Osteoblast (primary cell): ENCODE measurements around the gene DLG5. TPM values are rescaled to one million over a fixed set of nuclear protein-coding genes. Genes with fewer than 3 reads are reported as not detected.
A peak's percentile ranks its signal among the peaks of the same experiment; 100 is the strongest.

Source experiments
- DNase-seq: peaks from one replicate; pipeline ENCODE4 v3.0.0; 2011; ENCODE audit warnings: low spot score, mixed read lengths; ENCODE audit not compliant: insufficient read length; ENCODE audit errors: missing footprints
- H2AFZ ChIP-seq: 2 replicates; pipeline ENCODE4 v1.6.0; 2011; ENCODE audit warnings: mild to moderate bottlenecking, low read length
- H3K27ac ChIP-seq: 2 replicates; pipeline ENCODE4 v1.5.1; 2011; ENCODE audit warnings: mild to moderate bottlenecking, low read depth, low read length, moderate library complexity
- H3K27me3 ChIP-seq: 2 replicates; pipeline ENCODE4 v1.6.0; 2012; ENCODE audit warnings: mild to moderate bottlenecking, control low read depth, inconsistent platforms, low read length, moderate library complexity; ENCODE audit not compliant: insufficient read depth
- H3K36me3 ChIP-seq: 2 replicates; pipeline ENCODE4 v1.5.1; 2011; ENCODE audit warnings: mild to moderate bottlenecking, low read length, control low read depth, moderate library complexity; ENCODE audit not compliant: insufficient read depth
- H3K4me1 ChIP-seq: 2 replicates; pipeline ENCODE4 v1.5.1; 2011; ENCODE audit warnings: mild to moderate bottlenecking, low read length, control low read depth, moderate library complexity; ENCODE audit not compliant: insufficient read depth
- H3K4me2 ChIP-seq: 2 replicates; pipeline ENCODE4 v1.6.0; 2011; ENCODE audit warnings: mild to moderate bottlenecking, low read length; ENCODE audit not compliant: insufficient read depth
- H3K4me3 ChIP-seq: fragments of 200-600 bp; sonication (generic); 3 replicates; pipeline ENCODE4 v1.5.1; 2012; ENCODE audit warnings: mild to moderate bottlenecking, low read length, inconsistent platforms; ENCODE audit not compliant: insufficient read depth
- H3K79me2 ChIP-seq: 2 replicates; pipeline ENCODE4 v1.6.0; 2012; ENCODE audit warnings: mild to moderate bottlenecking, low read length, control low read depth, inconsistent platforms; ENCODE audit not compliant: insufficient read depth
- H3K9me3 ChIP-seq: 2 replicates; pipeline ENCODE4 v1.5.1; 2011; ENCODE audit warnings: low read depth, low read length, control low read depth
- H4K20me1 ChIP-seq: 2 replicates; pipeline ENCODE4 v1.6.0; 2012; ENCODE audit warnings: mild to moderate bottlenecking, low read length, control low read depth; ENCODE audit not compliant: insufficient read depth
- CTCF ChIP-seq: IDR thresholded peaks from 2 replicates; pipeline ENCODE4 v1.5.1; 2011; ENCODE audit warnings: mild to moderate bottlenecking, low read depth, low read length, moderate library complexity; ENCODE audit errors: extremely low read depth
- total RNA-seq: library from RNA; depleted of rRNA; stranded (reverse); fragments of >200 nt; gene quantifications from 2 replicates; pipeline ENCODE4 v1.2.3, GENCODE V29; 2012

The DLG5 gene
- total RNA-seq, 1 donor = 51.4 TPM

- Histone ChIP-seq H3K27ac (no peak overlapping the region), H3K9me3 (no peaks in the 10 kb centered on the region), H3K4me2 (no peak overlapping the region), H3K36me3 (peaks cover 34% of the 10 kb centered on the region), H3K79me2 (no peaks in the 10 kb centered on the region), H4K20me1 (peaks cover 24% of the 10 kb centered on the region), H3K4me3 (no peak overlapping the region), H3K4me1 (peaks cover 3% of the 10 kb centered on the region), H2AFZ (no peak overlapping the region), H3K27me3 (no peaks in the 10 kb centered on the region)
- peak; percentile 91 for DNase-seq
- peak; percentile 29 for TF ChIP-seq CTCF
Measured at GRCh38 chr10:77837248-77837924, 89.2 kb downstream of the DLG5 start.

- Histone ChIP-seq H4K20me1 (peaks cover 24% of the 10 kb centered on the region), H3K4me2 (no peak overlapping the region), H2AFZ (no peak overlapping the region), H3K9me3 (no peaks in the 10 kb centered on the region), H3K4me1 (peaks cover 3% of the 10 kb centered on the region), H3K79me2 (no peaks in the 10 kb centered on the region), H3K27me3 (no peaks in the 10 kb centered on the region), H3K27ac (no peak overlapping the region), H3K4me3 (no peak overlapping the region), H3K36me3 (peaks cover 39% of the 10 kb centered on the region)
- peak; percentile 27 for DNase-seq
- TF ChIP-seq CTCF = no peak
Measured at GRCh38 chr10:77836299-77836820, 90.2 kb downstream of the DLG5 start.

- Histone ChIP-seq H3K79me2 (no peaks in the 10 kb centered on the region), H3K36me3 (peaks cover 35% of the 10 kb centered on the region), H4K20me1 (peaks cover 24% of the 10 kb centered on the region), H3K4me3 (no peak overlapping the region), H3K27me3 (no peaks in the 10 kb centered on the region), H3K27ac (no peak overlapping the region), H3K9me3 (no peaks in the 10 kb centered on the region), H3K4me1 (peaks cover 3% of the 10 kb centered on the region), H3K4me2 (no peak overlapping the region), H2AFZ (no peak overlapping the region)
- peak; percentile 8 for DNase-seq
- no peak for TF ChIP-seq CTCF
Measured at GRCh38 chr10:77835669-77836086, 90.9 kb downstream of the DLG5 start.

GRCh38 chr10:77834943-77835668 is 91.4 kb downstream of the DLG5 start:
- TF ChIP-seq CTCF = no peak
- Histone ChIP-seq H3K9me3 (no peaks in the 10 kb centered on the region), H3K4me3 (no peak overlapping the region), H3K4me1 (peaks cover 3% of the 10 kb centered on the region), H3K36me3 (peaks cover 34% of the 10 kb centered on the region), H2AFZ (no peak overlapping the region), H3K27me3 (no peaks in the 10 kb centered on the region), H4K20me1 (peaks cover 24% of the 10 kb centered on the region), H3K79me2 (no peaks in the 10 kb centered on the region), H3K27ac (no peak overlapping the region), H3K4me2 (no peak overlapping the region)
- peak; percentile 68 for DNase-seq
